ENCODE measurements around the gene GPR61.

GPR61 gene

GRCh38 chr1:109527846-109528695, 11.6 kb upstream of the GPR61 start:
- no peak for TF ChIP-seq CTCF (IDR thresholded peaks at IDR 0.05)

DNA sequence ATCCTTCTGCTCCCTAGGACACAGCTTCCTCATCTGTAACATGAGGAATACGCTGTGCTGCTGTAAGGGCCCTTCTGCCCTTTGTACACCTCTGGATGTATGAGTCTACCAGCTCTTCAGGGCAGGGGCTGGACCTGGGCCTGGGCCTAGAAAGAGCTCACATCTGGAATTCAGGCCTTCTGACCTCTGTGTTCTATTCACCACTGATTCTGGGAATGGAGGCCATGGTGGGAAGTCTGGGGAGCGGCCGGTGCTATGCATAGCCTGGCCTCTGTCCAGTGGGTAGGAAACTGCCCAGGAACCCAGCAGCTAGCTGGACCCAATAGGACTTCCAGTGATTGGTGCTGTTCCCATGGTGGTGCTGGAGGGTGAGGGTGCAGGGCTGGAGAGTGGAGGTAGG, 11.0 kb upstream of the GPR61 start:
- TF ChIP-seq CTCF (IDR thresholded peaks at IDR 0.05) = no peak

- TF ChIP-seq CTCF (IDR thresholded peaks at IDR 0.05) = no peak
These were observed 9.7 kb upstream of the GPR61 start for GRCh38 chr1:109529881-109530456.

GRCh38 chr1:109530457-109531087, 9.1 kb upstream of the GPR61 start:
- TF ChIP-seq CTCF (IDR thresholded peaks at IDR 0.05) = no peak

GRCh38 chr1:109531380-109531779, 8.3 kb upstream of the GPR61 start:
- TF ChIP-seq CTCF (IDR thresholded peaks at IDR 0.05) = no peak

GRCh38 chr1:109531826-109532364, 7.8 kb upstream of the GPR61 start:
- TF ChIP-seq CTCF (IDR thresholded peaks at IDR 0.05) = no peak

DNA sequence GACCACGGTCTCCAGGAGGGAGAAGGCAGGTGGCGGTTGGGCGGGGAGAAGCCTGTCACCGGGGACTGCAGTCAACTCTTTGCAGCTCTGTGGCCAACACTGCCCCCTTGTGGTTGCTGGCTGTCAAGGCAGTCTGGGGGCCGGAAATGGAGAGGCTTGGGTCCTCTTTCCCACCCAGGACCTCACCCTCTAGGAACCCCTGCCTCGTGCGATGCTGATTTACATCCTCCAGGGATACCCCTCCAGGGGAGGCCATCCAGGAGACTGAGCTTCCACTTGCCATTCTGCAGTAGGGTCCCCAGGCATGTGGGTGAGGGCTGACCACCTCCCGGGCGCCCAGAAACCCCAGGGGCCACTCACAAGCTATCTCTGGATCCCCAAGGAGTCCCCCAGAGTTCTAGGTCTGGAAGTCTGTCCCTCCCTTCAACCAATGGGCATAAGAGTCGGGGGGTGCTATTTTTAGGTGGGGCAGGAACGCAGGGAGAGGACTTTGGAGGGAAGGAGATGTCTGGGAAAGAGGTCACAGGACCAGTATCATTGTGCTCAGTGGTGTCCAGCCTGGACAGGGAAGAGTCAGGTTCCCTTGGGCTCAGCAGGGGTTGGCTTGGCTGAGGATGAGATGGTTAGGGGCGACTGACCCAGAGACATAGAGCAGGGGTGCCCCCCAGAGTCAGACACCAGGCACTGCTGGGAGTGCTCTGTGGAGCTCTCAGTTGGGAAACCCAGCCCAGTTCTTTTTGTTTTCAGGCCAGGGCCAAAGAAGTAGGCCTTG, 7.1 kb upstream of the GPR61 start:
- peak; percentile 91 for TF ChIP-seq CTCF (IDR thresholded peaks at IDR 0.05)
